HG03066 (cell line): ENCODE results near the gene SLC38A7.
"Not testable (repeated sequence)": the region's sequence is repeated elsewhere in the genome, so short reads cannot be mapped to it uniquely, and the experiment has no call there.

Experiments used
- ATAC-seq: cut with Tn5 transposase; IDR thresholded peaks from one replicate; pipeline ENCODE4 v1.9.1; 2021; ENCODE audit warnings: low read depth; ENCODE audit not compliant: unreplicated experiment

The SLC38A7 gene

GRCh38 chr16:58684354-58685083 lies at the start of gene SLC38A7:
TSS of gene SLC38A7 (minus strand) at chr16:58684770. CDS start at chr16:58680126, 4,644 bp downstream.
- ATAC-seq = peak; percentile 96

GRCh38 chr16:58733671-58734458 lies 49.3 kb upstream of the SLC38A7 start, which contains the start of gene GOT2:
TSS of gene GOT2 (minus strand) at chr16:58734316. CDS start at chr16:58734228, 88 bp downstream.
- ATAC-seq = peak; percentile 94

- ATAC-seq = peak; percentile 13
Measured at GRCh38 chr16:58733248-58733670, 48.7 kb upstream of the SLC38A7 start.

GRCh38 chr16:58732545-58733247 lies 48.1 kb upstream of the SLC38A7 start:
- peak; percentile 33 for ATAC-seq

- ATAC-seq = no peak
Measured at GRCh38 chr16:58730724-58731370, 46.3 kb upstream of the SLC38A7 start.

- no peak for ATAC-seq
Measured at GRCh38 chr16:58727796-58728568, 43.4 kb upstream of the SLC38A7 start.

- ATAC-seq = no peak
Measured at GRCh38 chr16:58727028-58727781, 42.6 kb upstream of the SLC38A7 start.

GRCh38 chr16:58723109-58723508 lies 38.5 kb upstream of the SLC38A7 start:
- no peak for ATAC-seq

- no peak for ATAC-seq
Measured at GRCh38 chr16:58717994-58718393, 33.4 kb upstream of the SLC38A7 start.

GRCh38 chr16:58716468-58716867 lies 31.9 kb upstream of the SLC38A7 start:
- ATAC-seq = no peak

- no peak for ATAC-seq
Measured at GRCh38 chr16:58713742-58714141, 29.2 kb upstream of the SLC38A7 start.

GRCh38 chr16:58709333-58709732 lies 24.8 kb upstream of the SLC38A7 start:
- no peak for ATAC-seq

GRCh38 chr16:58699151-58699550 lies 14.6 kb upstream of the SLC38A7 start:
- no peak for ATAC-seq

- ATAC-seq = no peak
Measured at GRCh38 chr16:58695368-58695767, 10.8 kb upstream of the SLC38A7 start.

GRCh38 chr16:58692450-58692849 lies 7.9 kb upstream of the SLC38A7 start:
- no peak for ATAC-seq

- not testable (repeated sequence) for ATAC-seq
Measured at GRCh38 chr16:58686985-58687706, 2.6 kb upstream of the SLC38A7 start.

GRCh38 chr16:58685084-58685449 lies 497 bp upstream of the SLC38A7 start:
- no peak for ATAC-seq

- ATAC-seq = no peak
Measured at GRCh38 chr16:58684001-58684353, 593 bp downstream of the SLC38A7 start.

GRCh38 chr16:58679763-58680162 lies 4.8 kb downstream of the SLC38A7 start:
- ATAC-seq = no peak
